UCSD-AML1 (cell line): ENCODE results near the gene TMEM252.

Source experiments
- DNase-seq: peaks from one replicate; lab custom pipeline; 2025; ENCODE audit not compliant: unreplicated experiment; lab: John Stamatoyannopoulos, UW

TMEM252 gene

GRCh38 chr9:68545033-68545705, 4.5 kb upstream of the TMEM252 start:
- DNase-seq, result no peak

GRCh38 chr9:68541568-68541967, 885 bp upstream of the TMEM252 start:
- DNase-seq, result no peak

GRCh38 chr9:68538200-68538599, 2.5 kb downstream of the TMEM252 start:
- no peak for DNase-seq

- no peak for DNase-seq
Observed at GRCh38 chr9:68537616-68537880, 3.1 kb downstream of the TMEM252 start.

GRCh38 chr9:68536876-68537615, 3.6 kb downstream of the TMEM252 start:
- no peak for DNase-seq

- no peak for DNase-seq
Observed at GRCh38 chr9:68533678-68534077, 7.0 kb downstream of the TMEM252 start.

- DNase-seq, result no peak
Observed at GRCh38 chr9:68532131-68532530, 8.6 kb downstream of the TMEM252 start.

- no peak for DNase-seq
Observed at GRCh38 chr9:68530618-68531017, 10.1 kb downstream of the TMEM252 start.

- no peak for DNase-seq
Observed at GRCh38 chr9:68523367-68523936, 17.2 kb downstream of the TMEM252 start.

- no peak for DNase-seq
Observed at GRCh38 chr9:68522954-68523353, 17.7 kb downstream of the TMEM252 start.

GRCh38 chr9:68522131-68522530, 18.6 kb downstream of the TMEM252 start:
- no peak for DNase-seq

GRCh38 chr9:68515326-68516017, 25.2 kb downstream of the TMEM252 start:
- DNase-seq, result no peak

- DNase-seq, result no peak
Observed at GRCh38 chr9:68513981-68514380, 26.7 kb downstream of the TMEM252 start.

- DNase-seq, result no peak
Observed at GRCh38 chr9:68513385-68513784, 27.3 kb downstream of the TMEM252 start.

- no peak for DNase-seq
Observed at GRCh38 chr9:68509689-68510088, 31.0 kb downstream of the TMEM252 start.

GRCh38 chr9:68508547-68508946, 32.1 kb downstream of the TMEM252 start:
- no peak for DNase-seq

- DNase-seq, result no peak
Observed at GRCh38 chr9:68507806-68508145, 32.9 kb downstream of the TMEM252 start.

- no peak for DNase-seq
Observed at GRCh38 chr9:68507130-68507805, 33.4 kb downstream of the TMEM252 start.

- no peak for DNase-seq
Observed at GRCh38 chr9:68506551-68506950, 34.1 kb downstream of the TMEM252 start.

GRCh38 chr9:68505681-68506409, 34.8 kb downstream of the TMEM252 start:
- DNase-seq, result no peak

- DNase-seq, result no peak
Observed at GRCh38 chr9:68502279-68502678, 38.4 kb downstream of the TMEM252 start.
